Activated naive CD8-positive, alpha-beta T cell (primary cell): ENCODE results near the gene THOP1.

Experiments used
- H3K27ac Mint-ChIP-seq: one replicate; pipeline ENCODE4 v1.8.0; 2021; ENCODE audit warnings: mixed read lengths
- H3K27me3 Mint-ChIP-seq: one replicate; pipeline ENCODE4 v1.8.0; 2021; ENCODE audit warnings: mixed read lengths
- H3K36me3 Mint-ChIP-seq: one replicate; pipeline ENCODE4 v1.8.0; 2021; ENCODE audit warnings: mixed read lengths
- H3K4me1 Mint-ChIP-seq: one replicate; pipeline ENCODE4 v1.8.0; 2021; ENCODE audit warnings: low read depth, mixed read lengths
- H3K4me3 Mint-ChIP-seq: one replicate; pipeline ENCODE4 v1.8.0; 2021; ENCODE audit warnings: mild to moderate bottlenecking, mixed read lengths
- H3K9me3 Mint-ChIP-seq: one replicate; pipeline ENCODE4 v1.8.0; 2021; ENCODE audit warnings: low read depth, mixed read lengths

THOP1 gene

DNA sequence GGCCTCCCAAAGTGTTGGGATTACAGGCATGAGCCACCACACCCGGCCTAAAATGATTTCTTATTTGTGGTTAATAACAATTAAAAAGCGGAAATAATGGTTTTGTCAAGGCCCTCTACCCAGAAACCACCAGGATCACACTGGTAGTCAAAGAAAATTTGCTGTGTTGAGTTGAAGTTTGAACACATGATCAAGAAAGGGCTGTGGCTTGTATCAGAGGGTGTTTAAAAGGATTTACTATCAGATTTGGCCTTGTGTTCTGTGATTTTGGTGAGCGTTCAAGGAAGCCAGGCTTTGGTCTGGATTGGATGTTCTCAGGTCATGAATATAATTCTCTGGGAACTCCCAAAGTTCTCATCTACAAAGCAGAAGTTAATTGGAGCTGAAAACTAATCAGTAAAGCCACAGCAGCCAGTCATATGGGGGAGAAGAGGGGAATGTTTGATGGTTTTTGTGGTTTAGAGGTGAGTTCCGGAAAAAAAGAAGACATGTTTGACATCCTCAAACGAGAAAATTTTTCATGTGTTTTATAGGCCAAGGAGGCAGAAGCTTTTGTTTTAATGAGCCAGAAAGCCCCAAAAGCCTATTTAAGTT lies 71.3 kb downstream of the THOP1 start:
- peaks cover 33% of the 10 kb centered on the region for H3K4me1 Mint-ChIP-seq
- H3K4me3 Mint-ChIP-seq: peak overlapping the region; percentile 67
- no peaks in the 10 kb centered on the region for H3K27me3 Mint-ChIP-seq
- H3K36me3 Mint-ChIP-seq: peaks cover 36% of the 10 kb centered on the region
- H3K9me3 Mint-ChIP-seq: peaks cover 8% of the 10 kb centered on the region
- peak overlapping the region; percentile 67 for H3K27ac Mint-ChIP-seq

DNA sequence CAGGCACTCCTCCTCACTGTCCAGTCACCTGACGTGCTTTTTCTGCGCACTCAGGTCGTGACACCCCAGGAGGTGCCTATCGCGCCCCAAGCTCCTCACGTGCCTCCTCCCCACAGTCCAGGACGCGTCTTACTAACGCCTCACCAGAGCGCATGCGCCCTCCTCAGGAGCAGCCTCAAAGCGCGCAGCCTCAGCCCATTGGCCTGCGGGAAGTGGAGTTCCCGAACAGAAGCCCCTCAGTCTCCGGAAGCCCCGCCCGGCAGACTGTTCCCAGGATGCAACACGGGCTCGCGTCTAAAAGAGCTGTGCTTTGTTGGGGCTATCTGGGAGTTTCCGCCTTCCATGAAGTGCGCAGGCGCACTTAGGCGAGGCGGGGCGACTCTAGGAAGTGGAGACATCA lies 73.6 kb downstream of the THOP1 start:
- Mint-ChIP-seq H3K27me3 (no peaks in the 10 kb centered on the region), H3K9me3 (peaks cover 3% of the 10 kb centered on the region), H3K4me1 (peaks cover 33% of the 10 kb centered on the region), H3K36me3 (peaks cover 14% of the 10 kb centered on the region), H3K4me3 (no peak overlapping the region), H3K27ac (no peak overlapping the region)

DNA sequence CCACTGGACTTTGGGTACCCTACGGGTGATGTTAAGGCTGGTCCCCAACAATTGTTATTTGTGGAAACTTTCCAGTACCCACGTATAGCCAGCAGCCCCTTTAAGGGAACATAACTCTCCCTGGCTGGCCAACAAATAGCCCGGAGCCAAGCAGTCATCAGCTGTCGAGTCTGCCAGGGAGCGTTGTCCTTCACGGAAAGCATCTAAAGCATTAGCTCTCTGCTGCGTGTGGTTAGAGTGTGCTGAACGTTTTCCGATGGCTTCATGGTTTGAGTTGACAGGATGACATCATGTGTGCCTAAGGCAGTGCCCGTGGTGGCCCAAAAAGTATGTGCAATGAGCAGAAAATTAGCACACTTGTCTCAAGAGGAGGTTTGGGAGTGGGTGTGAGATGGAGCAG lies 78.5 kb downstream of the THOP1 start:
- Mint-ChIP-seq H3K27me3 (peaks cover 3% of the 10 kb centered on the region), H3K4me3 (no peak overlapping the region), H3K9me3 (no peaks in the 10 kb centered on the region), H3K4me1 (peaks cover 7% of the 10 kb centered on the region), H3K36me3 (no peaks in the 10 kb centered on the region), H3K27ac (no peak overlapping the region)
